Chondrocyte (in vitro differentiated cells): ENCODE data around the gene SLC16A3. TPM values are rescaled to one million over a fixed set of nuclear protein-coding genes. Genes with fewer than 3 reads are reported as not detected.

Source experiments
- DNase-seq: peaks from one replicate; pipeline ENCODE4 v3.0.0; 2021; ENCODE audit warnings: mixed read lengths, low spot score
- H3K27ac Mint-ChIP-seq: one replicate; pipeline ENCODE4 v1.8.0; 2021; ENCODE audit warnings: mild to moderate bottlenecking, moderate library complexity, mixed read lengths; ENCODE audit not compliant: unreplicated experiment
- H3K27me3 Mint-ChIP-seq: 2 replicates; pipeline ENCODE4 v1.8.0; 2021; ENCODE audit warnings: low read depth, mixed read lengths
- H3K36me3 Mint-ChIP-seq: 2 replicates; pipeline ENCODE4 v1.8.0; 2021; ENCODE audit warnings: low read depth, mixed read lengths
- H3K4me1 Mint-ChIP-seq: 2 replicates; pipeline ENCODE4 v1.8.0; 2021; ENCODE audit warnings: low read depth, mild to moderate bottlenecking, mixed read lengths
- H3K4me3 Mint-ChIP-seq: one replicate; pipeline ENCODE4 v1.8.0; 2021; ENCODE audit warnings: mild to moderate bottlenecking, moderate library complexity, mixed read lengths; ENCODE audit not compliant: unreplicated experiment
- H3K9me3 Mint-ChIP-seq: 2 replicates; pipeline ENCODE4 v1.8.0; 2021; ENCODE audit warnings: low read depth, mixed read lengths
- total RNA-seq: library from RNA; stranded (reverse); gene quantifications from 3 replicates; pipeline ENCODE4 v1.2.1, GENCODE V29; 2021
- TF ChIP-seq, protein P1 (sequence below): fragments of 200-600 bp; sonication (generic); IDR thresholded peaks from 2 replicates; pipeline ENCODE4 v1.5.0; 2021; ENCODE audit warnings: antibody characterized with exemption, mild to moderate bottlenecking, moderate library complexity

Gene SLC16A3
- total RNA-seq, 1 donor from 2014 or later = 189 TPM

DNA sequence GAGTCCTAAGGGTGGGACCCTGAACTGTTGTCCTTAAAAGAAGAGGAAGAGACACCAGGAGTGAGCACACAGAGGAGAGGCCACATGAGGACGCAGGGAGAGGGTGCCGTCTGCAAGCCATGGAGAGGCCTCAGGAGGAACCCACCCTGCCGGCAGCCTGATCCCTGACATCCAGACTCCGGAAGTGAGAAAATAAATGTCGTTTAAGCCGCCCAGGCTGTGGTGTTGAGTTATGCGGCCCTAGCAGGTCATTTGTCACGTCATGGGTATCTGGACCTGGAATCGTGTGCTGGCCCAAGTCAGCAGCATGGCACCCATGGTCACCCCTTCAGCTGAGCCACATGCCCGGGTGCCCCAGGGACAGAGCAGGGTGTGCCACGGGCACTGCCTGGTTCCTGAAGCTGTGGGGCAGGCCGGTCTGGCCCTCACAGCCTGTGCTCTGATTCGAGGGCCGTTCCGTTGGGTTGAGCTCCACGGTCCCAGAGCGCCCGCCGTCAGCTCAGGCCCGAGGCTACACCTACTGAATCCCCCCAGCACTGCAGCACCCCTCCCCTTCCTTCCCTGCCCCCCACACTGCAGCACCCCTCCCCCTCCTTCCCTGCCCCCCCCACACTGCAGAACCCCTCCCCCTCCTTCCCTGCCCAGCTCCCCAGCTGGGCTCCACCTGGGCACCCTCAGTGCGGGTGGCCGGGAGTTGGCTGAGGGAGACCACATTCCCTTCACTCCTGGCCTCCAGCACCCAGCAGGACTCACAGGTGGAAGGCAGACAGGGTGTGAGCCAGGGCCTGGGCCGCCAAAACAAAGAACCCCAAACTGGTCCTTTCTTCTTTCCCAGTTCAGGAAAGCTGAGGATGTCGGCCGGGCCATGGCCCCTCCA lies 13.5 kb upstream of the SLC16A3 start:
- Mint-ChIP-seq H3K27me3 (no peaks in the 10 kb centered on the region), H3K4me3 (no peak overlapping the region), H3K9me3 (no peaks in the 10 kb centered on the region), H3K36me3 (no peaks in the 10 kb centered on the region), H3K4me1 (peaks cover 44% of the 10 kb centered on the region), H3K27ac (peak overlapping the region; percentile 29)
- DNase-seq = peak; percentile 75
- TF ChIP-seq, protein P1, sequence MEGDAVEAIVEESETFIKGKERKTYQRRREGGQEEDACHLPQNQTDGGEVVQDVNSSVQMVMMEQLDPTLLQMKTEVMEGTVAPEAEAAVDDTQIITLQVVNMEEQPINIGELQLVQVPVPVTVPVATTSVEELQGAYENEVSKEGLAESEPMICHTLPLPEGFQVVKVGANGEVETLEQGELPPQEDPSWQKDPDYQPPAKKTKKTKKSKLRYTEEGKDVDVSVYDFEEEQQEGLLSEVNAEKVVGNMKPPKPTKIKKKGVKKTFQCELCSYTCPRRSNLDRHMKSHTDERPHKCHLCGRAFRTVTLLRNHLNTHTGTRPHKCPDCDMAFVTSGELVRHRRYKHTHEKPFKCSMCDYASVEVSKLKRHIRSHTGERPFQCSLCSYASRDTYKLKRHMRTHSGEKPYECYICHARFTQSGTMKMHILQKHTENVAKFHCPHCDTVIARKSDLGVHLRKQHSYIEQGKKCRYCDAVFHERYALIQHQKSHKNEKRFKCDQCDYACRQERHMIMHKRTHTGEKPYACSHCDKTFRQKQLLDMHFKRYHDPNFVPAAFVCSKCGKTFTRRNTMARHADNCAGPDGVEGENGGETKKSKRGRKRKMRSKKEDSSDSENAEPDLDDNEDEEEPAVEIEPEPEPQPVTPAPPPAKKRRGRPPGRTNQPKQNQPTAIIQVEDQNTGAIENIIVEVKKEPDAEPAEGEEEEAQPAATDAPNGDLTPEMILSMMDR = no peak

GRCh38 chr17:82215972-82216300 lies 12.9 kb upstream of the SLC16A3 start:
- Mint-ChIP-seq H3K9me3 (no peaks in the 10 kb centered on the region), H3K36me3 (no peaks in the 10 kb centered on the region), H3K27me3 (no peaks in the 10 kb centered on the region), H3K4me1 (peaks cover 44% of the 10 kb centered on the region), H3K27ac (peak overlapping the region; percentile 93), H3K4me3 (no peak overlapping the region)
- no peak for DNase-seq
- TF ChIP-seq, protein P1 = no peak

- Mint-ChIP-seq H3K4me1 (peaks cover 43% of the 10 kb centered on the region), H3K4me3 (peak overlapping the region; percentile 12), H3K36me3 (no peaks in the 10 kb centered on the region), H3K27ac (peak overlapping the region; percentile 93), H3K27me3 (no peaks in the 10 kb centered on the region), H3K9me3 (no peaks in the 10 kb centered on the region)
- DNase-seq = peak; percentile 90
- TF ChIP-seq, protein P1 = no peak
These were observed 12.3 kb upstream of the SLC16A3 start for GRCh38 chr17:82216301-82217119.

DNA sequence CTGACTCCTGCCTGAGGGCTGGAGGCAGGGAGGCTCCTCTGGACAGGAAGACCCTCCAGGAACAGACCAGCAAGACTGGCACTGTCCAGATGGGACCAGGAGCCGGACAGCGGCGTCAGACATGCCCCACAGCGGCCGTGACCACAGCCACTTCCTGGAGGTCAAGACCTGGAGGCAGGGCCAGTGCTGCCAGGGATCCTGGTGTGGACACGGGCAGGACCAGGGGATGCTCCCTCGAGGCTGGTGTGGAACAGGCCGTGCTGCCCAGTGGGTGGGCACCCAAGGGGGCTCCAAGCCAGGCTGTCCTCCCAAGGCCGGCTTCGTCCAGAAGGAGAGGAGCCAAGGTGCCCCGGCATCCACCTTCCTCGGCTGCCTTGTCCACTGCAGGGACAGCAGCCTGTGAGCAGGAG lies 11.7 kb upstream of the SLC16A3 start:
- TF ChIP-seq, protein P1 = no peak
- no peaks in the 10 kb centered on the region for H3K27me3 Mint-ChIP-seq
- H3K4me1 Mint-ChIP-seq = peaks cover 37% of the 10 kb centered on the region
- H3K4me3 Mint-ChIP-seq = peak overlapping the region; percentile 12
- no peaks in the 10 kb centered on the region for H3K36me3 Mint-ChIP-seq
- no peaks in the 10 kb centered on the region for H3K9me3 Mint-ChIP-seq
- peak; percentile 88 for DNase-seq
- peak overlapping the region; percentile 93 for H3K27ac Mint-ChIP-seq

GRCh38 chr17:82217530-82218204 lies 11.2 kb upstream of the SLC16A3 start:
- no peaks in the 10 kb centered on the region for H3K27me3 Mint-ChIP-seq
- no peaks in the 10 kb centered on the region for H3K9me3 Mint-ChIP-seq
- no peaks in the 10 kb centered on the region for H3K36me3 Mint-ChIP-seq
- H3K4me1 Mint-ChIP-seq = peaks cover 36% of the 10 kb centered on the region
- DNase-seq = peak; percentile 93
- TF ChIP-seq, protein P1 = no peak
- H3K4me3 Mint-ChIP-seq = no peak overlapping the region
- peak overlapping the region; percentile 93 for H3K27ac Mint-ChIP-seq
